IPS-NIHi7 (cell line): ENCODE measurements around the gene CNPY2.
"Not testable (repeated sequence)": the region's sequence is repeated elsewhere in the genome, so short reads cannot be mapped to it uniquely, and the experiment has no call there.

Experiments
- DNase-seq: peaks from one replicate; pipeline ENCODE4 v3.0.0; 2012; ENCODE audit warnings: mixed read lengths; ENCODE audit errors: extremely low spot score

The CNPY2 gene

DNA sequence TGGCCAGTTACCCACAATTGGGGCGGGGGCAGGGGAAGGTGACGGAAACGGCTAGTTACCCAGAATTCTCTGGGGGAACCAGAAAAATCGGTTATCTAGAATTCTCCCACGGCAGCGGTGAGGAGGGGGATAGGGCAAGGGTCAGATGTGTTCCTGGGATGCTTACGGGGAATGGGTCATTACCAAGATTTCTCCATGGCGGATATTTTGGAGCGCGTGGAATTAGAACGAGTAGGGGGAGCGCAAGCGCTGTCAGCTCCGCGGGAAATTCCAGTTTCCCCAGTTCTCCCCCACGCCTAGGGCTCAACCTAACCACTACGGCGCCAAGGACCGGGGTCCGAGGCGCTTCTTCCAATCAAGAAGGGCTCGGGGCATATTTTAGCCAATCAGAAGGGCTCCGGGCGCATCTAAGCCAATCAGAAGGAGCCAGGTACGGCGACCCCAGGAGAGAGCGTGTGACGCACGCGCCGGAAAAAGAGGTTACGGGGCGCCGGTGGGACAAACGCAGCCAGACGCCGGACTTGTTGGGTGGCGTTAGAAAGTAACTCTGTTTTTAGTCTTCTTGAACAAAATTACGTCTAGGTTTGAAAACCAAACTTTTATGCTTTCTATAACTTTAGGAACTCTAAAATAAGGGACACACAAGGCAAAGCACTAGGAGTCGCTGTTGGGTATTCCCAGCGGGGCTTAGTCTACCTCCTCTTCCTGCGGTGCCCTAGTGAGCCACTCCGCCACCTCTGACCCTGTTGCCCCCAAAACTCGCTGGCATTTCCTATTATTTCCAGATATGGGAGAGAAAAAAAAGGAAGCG, 18.1 kb upstream of the CNPY2 start, which contains the start of gene PAN2:
PAN2 (minus strand) TSS at position 322 of the 811 bp plus-strand sequence. CDS start 906 bp downstream, outside the sequence.
- DNase-seq: peak; percentile 100

- peak; percentile 25 for DNase-seq
These were observed 17.4 kb upstream of the CNPY2 start for GRCh38 chr12:56333197-56333678.

GRCh38 chr12:56332512-56333196, 16.9 kb upstream of the CNPY2 start:
- no peak for DNase-seq

GRCh38 chr12:56330936-56331490, 15.2 kb upstream of the CNPY2 start:
- DNase-seq: no peak

- DNase-seq: no peak
These were observed 10.7 kb upstream of the CNPY2 start for GRCh38 chr12:56326533-56326932.

- no peak for DNase-seq
These were observed 10.3 kb upstream of the CNPY2 start for GRCh38 chr12:56326126-56326525.

GRCh38 chr12:56324206-56324605, 8.4 kb upstream of the CNPY2 start:
- DNase-seq: no peak

DNA sequence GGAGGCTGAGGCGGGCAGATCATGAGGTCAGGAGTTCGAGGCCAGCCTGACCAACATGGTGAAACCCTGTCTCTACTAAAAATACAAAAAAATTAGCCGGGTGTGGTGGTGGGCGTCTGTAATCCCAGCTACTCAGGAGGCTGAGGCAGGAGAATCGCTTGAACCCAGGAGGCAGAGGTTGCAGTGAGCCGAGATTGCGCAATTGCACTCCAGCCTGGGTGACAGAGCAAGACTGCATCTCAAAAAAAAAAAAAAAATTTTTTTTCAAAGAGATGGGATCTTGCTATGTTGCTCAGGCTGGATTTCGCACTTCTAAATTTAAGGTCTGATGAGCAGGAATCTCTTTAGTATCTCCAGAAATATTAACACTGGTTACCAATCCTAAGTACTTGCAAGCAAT, 5.8 kb upstream of the CNPY2 start:
- not testable (repeated sequence) for DNase-seq

DNA sequence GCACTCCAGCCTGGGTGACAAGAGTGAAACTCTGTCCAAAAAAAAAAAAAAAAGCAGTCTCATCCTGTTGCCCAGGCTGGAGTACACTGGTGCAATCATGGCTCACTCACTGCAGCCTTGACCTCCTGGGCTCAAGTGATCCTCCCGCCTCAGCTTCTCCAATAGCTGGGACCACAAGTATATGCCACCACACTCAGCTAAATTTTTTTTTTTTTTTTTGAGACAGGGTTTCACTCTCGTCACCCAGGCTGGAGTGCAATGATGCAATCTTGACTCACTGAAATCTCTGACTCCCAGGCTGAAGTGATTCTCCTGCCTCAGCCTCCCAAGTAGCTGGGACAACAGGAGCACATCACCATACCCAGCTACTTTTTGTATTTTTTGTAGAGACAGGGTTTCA, 5.2 kb upstream of the CNPY2 start:
- DNase-seq: no peak

GRCh38 chr12:56317675-56318074, 1.9 kb upstream of the CNPY2 start:
- no peak for DNase-seq

DNA sequence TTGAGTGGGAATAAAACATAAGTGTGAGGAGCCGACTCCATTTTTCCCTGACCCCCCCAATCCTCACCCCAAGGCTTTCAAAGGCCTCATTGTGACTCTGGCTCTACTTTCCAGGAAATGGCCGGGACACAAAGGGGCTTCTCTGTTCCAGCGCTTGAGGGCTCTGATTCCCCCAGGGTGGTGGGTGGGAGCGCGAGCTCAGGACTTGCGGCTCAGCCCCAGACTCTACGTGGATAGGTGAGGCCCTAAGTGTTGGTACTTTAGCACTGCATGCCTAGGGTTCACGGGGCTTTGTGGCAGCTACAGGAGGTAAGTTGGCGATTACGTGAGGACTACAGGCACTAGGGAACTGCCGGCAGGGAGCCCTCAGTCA, 553 bp downstream of the CNPY2 start:
- DNase-seq: no peak

- no peak for DNase-seq
These were observed 4.8 kb downstream of the CNPY2 start for GRCh38 chr12:56311003-56311402.

DNA sequence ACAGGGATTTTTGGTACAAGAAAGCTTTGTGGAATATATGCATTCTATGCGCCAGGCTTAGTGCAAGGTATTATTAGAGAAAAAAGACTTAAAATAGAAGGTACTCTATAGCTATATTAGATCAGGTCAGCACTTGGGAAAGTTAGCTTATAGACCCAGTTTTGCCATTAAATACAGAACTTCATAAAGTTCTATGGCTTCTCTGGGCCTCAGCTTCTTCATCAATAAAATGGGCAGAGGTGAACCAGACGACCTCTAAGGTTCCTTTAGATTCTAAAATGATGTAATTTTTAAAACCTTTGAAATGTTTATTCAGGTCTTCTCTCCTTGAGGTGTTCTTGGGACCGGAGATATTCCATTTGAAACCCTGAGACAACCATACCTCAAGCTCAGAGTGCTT, 7.1 kb downstream of the CNPY2 start:
- no peak for DNase-seq

DNA sequence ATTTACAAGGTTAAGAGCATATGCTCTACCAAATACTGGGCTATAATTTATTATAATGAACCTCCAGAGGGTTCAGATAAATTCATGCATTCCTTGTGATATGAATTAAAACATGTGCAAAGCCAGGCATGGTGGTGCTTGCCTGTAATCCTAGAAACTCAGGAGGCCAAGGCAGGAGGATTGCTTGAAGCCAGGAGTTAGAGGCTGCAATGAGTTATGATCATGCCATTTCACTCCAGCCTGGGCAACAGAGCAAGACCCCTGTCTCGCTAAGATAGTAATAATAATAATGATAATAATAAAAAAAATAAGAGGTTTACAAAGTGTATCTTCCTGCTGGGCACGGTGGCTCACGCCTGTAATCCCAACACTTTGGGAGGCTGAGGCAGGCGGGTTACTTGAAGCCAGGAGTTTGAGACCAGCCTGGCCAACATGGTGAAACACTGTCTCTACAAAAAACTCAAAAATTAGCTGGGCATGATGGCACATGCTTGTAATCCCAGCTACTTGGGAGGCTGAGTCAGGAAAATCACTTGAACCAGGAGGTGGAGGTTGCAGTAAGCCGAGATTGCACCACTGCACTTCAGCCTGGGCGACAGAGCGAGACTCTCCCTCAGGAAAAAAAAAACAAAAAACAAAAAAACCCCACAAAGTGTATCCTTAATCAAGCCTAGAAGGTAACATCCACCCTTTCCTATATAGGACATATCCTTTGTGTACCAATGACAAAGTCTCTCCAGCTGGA, 8.4 kb downstream of the CNPY2 start:
- no peak for DNase-seq

GRCh38 chr12:56304872-56305590, 10.8 kb downstream of the CNPY2 start:
- DNase-seq: no peak

GRCh38 chr12:56304276-56304675, 11.5 kb downstream of the CNPY2 start:
- no peak for DNase-seq

- DNase-seq: no peak
These were observed 14.9 kb downstream of the CNPY2 start for GRCh38 chr12:56300644-56301464.

GRCh38 chr12:56299853-56300643, 15.7 kb downstream of the CNPY2 start, which contains the start of gene CS:
Gene CS (minus strand): TSS chr12:56300330. CDS start chr12:56300201, 129 bp downstream.
- DNase-seq: peak; percentile 98

- DNase-seq: no peak
These were observed 16.4 kb downstream of the CNPY2 start for GRCh38 chr12:56299308-56299852.
